Panc1 (cell line): Measurements from ENCODE around the gene PUSL1.

ENCODE experiments used
- POLR2AphosphoS5 ChIP-seq: IDR thresholded peaks from 2 replicates; pipeline ENCODE4 v1.6.1; 2012; ENCODE audit warnings: mild to moderate bottlenecking, low read depth, low read length, moderate library complexity
- REST ChIP-seq, 2 experiments: IDR thresholded peaks; 2 replicates each; pipeline ENCODE4 v1.6.1; 2011 to 2012; ENCODE audit warnings: low read depth in 2 of 2, control low read depth in 1 of 2, low read length in 1 of 2, mild to moderate bottlenecking in 1 of 2, moderate library complexity in 1 of 2; ENCODE audit not compliant: insufficient read depth in 1 of 2
- TF ChIP-seq, protein P1 (sequence below): fragments of 450-650 bp; IDR thresholded peaks from 2 replicates; pipeline ENCODE4 v1.5.1; 2017; ENCODE audit warnings: mild to moderate bottlenecking

GRCh38 chr1:1308756-1309250 lies 406 bp downstream of the PUSL1 start:
- TF ChIP-seq, protein P1, sequence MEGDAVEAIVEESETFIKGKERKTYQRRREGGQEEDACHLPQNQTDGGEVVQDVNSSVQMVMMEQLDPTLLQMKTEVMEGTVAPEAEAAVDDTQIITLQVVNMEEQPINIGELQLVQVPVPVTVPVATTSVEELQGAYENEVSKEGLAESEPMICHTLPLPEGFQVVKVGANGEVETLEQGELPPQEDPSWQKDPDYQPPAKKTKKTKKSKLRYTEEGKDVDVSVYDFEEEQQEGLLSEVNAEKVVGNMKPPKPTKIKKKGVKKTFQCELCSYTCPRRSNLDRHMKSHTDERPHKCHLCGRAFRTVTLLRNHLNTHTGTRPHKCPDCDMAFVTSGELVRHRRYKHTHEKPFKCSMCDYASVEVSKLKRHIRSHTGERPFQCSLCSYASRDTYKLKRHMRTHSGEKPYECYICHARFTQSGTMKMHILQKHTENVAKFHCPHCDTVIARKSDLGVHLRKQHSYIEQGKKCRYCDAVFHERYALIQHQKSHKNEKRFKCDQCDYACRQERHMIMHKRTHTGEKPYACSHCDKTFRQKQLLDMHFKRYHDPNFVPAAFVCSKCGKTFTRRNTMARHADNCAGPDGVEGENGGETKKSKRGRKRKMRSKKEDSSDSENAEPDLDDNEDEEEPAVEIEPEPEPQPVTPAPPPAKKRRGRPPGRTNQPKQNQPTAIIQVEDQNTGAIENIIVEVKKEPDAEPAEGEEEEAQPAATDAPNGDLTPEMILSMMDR, result no peak
- TF ChIP-seq POLR2AphosphoS5 (no peak), REST (IDR thresholded peaks at IDR 0.05; ENCODE audit: insufficient read depth in 1 of 2, low read depth in 2 of 2, low read length in 1 of 2) (peak in 1 of 2 experiments; percentile 44; a peak in 1 of 4 replicates)
